Psoas muscle (tissue), 8 donors: ENCODE data around the gene PTPRD. TPM values are rescaled to one million over a fixed set of nuclear protein-coding genes. Genes with fewer than 3 reads are reported as not detected.

Experiments used
- ATAC-seq, 4 donors: fragments of 200-7000 bp; cut with Tn5 transposase; one replicate each; pipeline ENCODE4 v1.9.1; 2020; ENCODE audit warnings: moderate library complexity in 3 of 4, mild to moderate bottlenecking in 2 of 4
- DNase-seq, 2 donors: peaks; one replicate each; pipeline ENCODE4 v3.0.0-alpha.2; 2020
- H3K27ac ChIP-seq: fragments of 200-600 bp; one replicate; pipeline ENCODE4 v1.8.0; 2022
- H3K27me3 ChIP-seq, 3 donors: fragments of 200-600 bp in 1 of 3; one replicate each; pipeline versions ENCODE4 v1.6.1 to v1.8.0; 2013 to 2022; ENCODE audit warnings: low read length in 2 of 3, mild to moderate bottlenecking in 2 of 3, moderate library complexity in 1 of 3; ENCODE audit not compliant: insufficient read depth in 3 of 3
- H3K36me3 ChIP-seq, 2 donors: fragments of 200-600 bp in 1 of 2; one replicate each; pipeline versions ENCODE4 v1.6.1 to v1.8.0; 2013 to 2022; ENCODE audit warnings: low read depth in 1 of 2, mild to moderate bottlenecking in 1 of 2, moderate library complexity in 1 of 2; ENCODE audit not compliant: insufficient read depth in 1 of 2
- H3K4me1 ChIP-seq: fragments of 200-600 bp; one replicate; pipeline ENCODE4 v1.8.0; 2022
- H3K4me3 ChIP-seq: fragments of 200-600 bp; one replicate; pipeline ENCODE4 v1.8.0; 2022; ENCODE audit warnings: mild to moderate bottlenecking
- H3K9me3 ChIP-seq: fragments of 200-600 bp; one replicate; pipeline ENCODE4 v1.8.0; 2022
- WGBS, 3 donors: extraction: QIAGEN DNeasy Blood & Tissue Kit; methylation state at CpG; one replicate each; pipeline versions ENCODE4 v1.1.6 to v1.1.7; 2013; 5-methylcytosine and 5-hydroxymethylcytosine counted together
- intact Hi-C, 2 donors: fragments of 100-400 bp; cut with DNase I; formaldehyde crosslinking; loops; one replicate each; pipeline versions ENCODE4 v1.11.0 to v1.14.2; 2022
- polyA plus RNA-seq, 3 donors: library from polyadenylated mRNA; stranded (reverse); fragments of 200-250 nt; gene quantifications; one replicate each; pipeline ENCODE4 v1.2.3, GENCODE V29; 2013
- total RNA-seq, 4 donors: library from RNA; stranded (reverse); fragmentation: NEBNext Ultra II Directional in 2 of 4; extraction: Animal tissue kit (Norgen Biotek cat#: 25700) in 2 of 4; gene quantifications; one replicate each; pipeline versions ENCODE4 v1.2.1 to v1.2.4, GENCODE V29; 2021 to 2023
- TF ChIP-seq, protein P1 (sequence below): fragments of 200-600 bp; IDR thresholded peaks from one replicate; pipeline ENCODE4 v1.8.0; 2022; ENCODE audit warnings: antibody characterized with exemption
- donor health status: healthy with polysubstance abuse.
- donor health status: DM: no; HTN: no; CAD: no; lungs with moderate emphysema.
- donor health status: Bipolar disorder and iron deficiency.
- donor health status: healthy.
- donor health status: DM: yes; HTN: yes; CAD: no.
- donor health status: DM: no; HTN: no; CAD: no.
- donor health status: DM: no; HTN: no; CAD: no.
- donor health status: DM: yes; HTN: yes; CAD: no.

Gene PTPRD
- total and polyA plus RNA-seq, 7 donors: 0.44 to 3.1 (median 0.91) TPM

GRCh38 chr9:8772302-8772701, 1840.5 kb downstream of the PTPRD start:
- Histone ChIP-seq H3K27me3 (no peaks in the 10 kb centered on the region), H3K27ac (no peak overlapping the region), H3K9me3 (no peaks in the 10 kb centered on the region), H3K4me3 (no peak overlapping the region), H3K36me3 (no peaks in the 10 kb centered on the region), H3K4me1 (no peaks in the 10 kb centered on the region)
- TF ChIP-seq, protein P1, sequence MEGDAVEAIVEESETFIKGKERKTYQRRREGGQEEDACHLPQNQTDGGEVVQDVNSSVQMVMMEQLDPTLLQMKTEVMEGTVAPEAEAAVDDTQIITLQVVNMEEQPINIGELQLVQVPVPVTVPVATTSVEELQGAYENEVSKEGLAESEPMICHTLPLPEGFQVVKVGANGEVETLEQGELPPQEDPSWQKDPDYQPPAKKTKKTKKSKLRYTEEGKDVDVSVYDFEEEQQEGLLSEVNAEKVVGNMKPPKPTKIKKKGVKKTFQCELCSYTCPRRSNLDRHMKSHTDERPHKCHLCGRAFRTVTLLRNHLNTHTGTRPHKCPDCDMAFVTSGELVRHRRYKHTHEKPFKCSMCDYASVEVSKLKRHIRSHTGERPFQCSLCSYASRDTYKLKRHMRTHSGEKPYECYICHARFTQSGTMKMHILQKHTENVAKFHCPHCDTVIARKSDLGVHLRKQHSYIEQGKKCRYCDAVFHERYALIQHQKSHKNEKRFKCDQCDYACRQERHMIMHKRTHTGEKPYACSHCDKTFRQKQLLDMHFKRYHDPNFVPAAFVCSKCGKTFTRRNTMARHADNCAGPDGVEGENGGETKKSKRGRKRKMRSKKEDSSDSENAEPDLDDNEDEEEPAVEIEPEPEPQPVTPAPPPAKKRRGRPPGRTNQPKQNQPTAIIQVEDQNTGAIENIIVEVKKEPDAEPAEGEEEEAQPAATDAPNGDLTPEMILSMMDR: no peak
- intact Hi-C loops: no loop called here
- DNase-seq: no peak
- 94 to 100% (median 96%) methylated on average over 1 of the region's 1 CpG for WGBS, 3 donors
- no peak for ATAC-seq

DNA sequence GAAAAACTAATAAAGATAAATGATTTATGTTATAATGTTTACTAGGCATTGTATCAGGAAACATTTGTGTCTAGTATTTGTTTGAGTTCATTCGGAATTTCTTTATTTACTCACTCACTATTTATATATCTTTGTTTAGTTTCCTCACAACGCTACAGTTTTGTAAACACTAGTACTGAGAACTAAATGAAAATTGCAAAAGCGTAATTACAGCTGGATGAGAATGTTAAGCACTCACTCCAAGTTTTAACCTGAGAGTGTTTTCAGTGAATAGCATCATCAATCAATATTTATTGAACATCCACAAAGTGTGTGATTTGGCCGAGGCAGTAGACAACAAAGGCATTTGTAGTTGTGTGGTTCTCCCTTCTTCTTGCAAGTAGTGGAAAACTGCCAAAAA, 1843.6 kb downstream of the PTPRD start:
- Histone ChIP-seq H3K27ac (no peak overlapping the region), H3K9me3 (no peaks in the 10 kb centered on the region), H3K27me3 (no peaks in the 10 kb centered on the region), H3K4me3 (no peak overlapping the region), H3K4me1 (no peaks in the 10 kb centered on the region), H3K36me3 (no peaks in the 10 kb centered on the region)
- 82 to 86% (median 83%) methylated on average over 4 of the region's 4 CpGs for WGBS, 3 donors
- ATAC-seq: no peak
- DNase-seq: no peak
- intact Hi-C loops: no loop called here
- TF ChIP-seq, protein P1: no peak

- Histone ChIP-seq H3K27me3 (no peaks in the 10 kb centered on the region), H3K4me3 (no peak overlapping the region), H3K36me3 (no peaks in the 10 kb centered on the region), H3K9me3 (no peaks in the 10 kb centered on the region), H3K4me1 (no peaks in the 10 kb centered on the region), H3K27ac (no peak overlapping the region)
- ATAC-seq (no peak), DNase-seq (no peak)
- 86 to 91% (median 87%) methylated on average over 3 of the region's 3 CpGs for WGBS, 3 donors
- intact Hi-C loops: no loop called here
- TF ChIP-seq, protein P1: no peak
These were observed 1846.7 kb downstream of the PTPRD start for GRCh38 chr9:8766096-8766495.

DNA sequence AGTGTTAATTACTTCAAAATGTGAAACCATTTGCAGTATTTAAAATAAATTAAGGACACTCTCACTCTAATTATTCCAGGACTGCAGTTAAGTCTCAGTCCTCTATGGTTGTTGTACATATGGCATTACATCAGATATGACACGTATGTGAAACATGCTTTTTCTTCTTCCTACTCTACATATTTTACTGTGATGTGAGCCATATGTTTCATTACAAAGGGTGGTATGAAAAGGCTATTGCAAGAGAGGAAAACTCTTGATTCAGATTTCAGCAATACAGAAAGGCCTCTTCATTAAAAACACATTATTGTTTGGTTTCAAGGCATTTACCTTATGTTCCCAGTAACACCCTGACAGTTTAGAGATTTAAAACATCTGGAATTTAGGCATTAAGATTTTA, 1848.8 kb downstream of the PTPRD start:
- TF ChIP-seq, protein P1: no peak
- no peak overlapping the region for H3K4me3 ChIP-seq
- no peaks in the 10 kb centered on the region for H3K27me3 ChIP-seq
- DNase-seq: no peak
- intact Hi-C loops: no loop called here
- ATAC-seq: no peak
- no peaks in the 10 kb centered on the region for H3K4me1 ChIP-seq
- H3K27ac ChIP-seq: no peak overlapping the region
- H3K36me3 ChIP-seq: no peaks in the 10 kb centered on the region
- 91 to 100% (median 96%) methylated on average over 1 of the region's 1 CpG for WGBS, 3 donors
- H3K9me3 ChIP-seq: no peaks in the 10 kb centered on the region

GRCh38 chr9:8762479-8763085, 1850.2 kb downstream of the PTPRD start:
- no peaks in the 10 kb centered on the region for H3K9me3 ChIP-seq
- intact Hi-C loops: no loop called here
- DNase-seq (no peak), ATAC-seq (no peak)
- H3K4me3 ChIP-seq: no peak overlapping the region
- no peak overlapping the region for H3K27ac ChIP-seq
- WGBS, 3 donors: 76 to 84% (median 82%) methylated on average over 6 of the region's 6 CpGs
- TF ChIP-seq, protein P1: no peak
- H3K4me1 ChIP-seq: no peaks in the 10 kb centered on the region
- no peaks in the 10 kb centered on the region for H3K36me3 ChIP-seq
- H3K27me3 ChIP-seq: no peaks in the 10 kb centered on the region
